H1 (cell line): ENCODE data around the gene ADGRD2. TPM values are rescaled to one million over a fixed set of nuclear protein-coding genes. Genes with fewer than 3 reads are reported as not detected.

Source experiments
- CBX8 ChIP-seq: fragments of 300-800, 300-1000 bp; sonication (generic); IDR thresholded peaks from 2 replicates; pipeline ENCODE4 v1.7.1; 2016; ENCODE audit warnings: low read depth, low read length, borderline replicate concordance
- CEBPB ChIP-seq: IDR thresholded peaks from 2 replicates; pipeline ENCODE4 v1.6.1; 2012; ENCODE audit warnings: low read depth, low read length
- CREB1 ChIP-seq: IDR thresholded peaks from 2 replicates; pipeline ENCODE4 v1.6.1; 2012; ENCODE audit warnings: inconsistent platforms
- JUN ChIP-seq: IDR thresholded peaks from 2 replicates; pipeline ENCODE4 v1.6.1; 2011; ENCODE audit warnings: low read depth, mild to moderate bottlenecking, improper control_type of control experiment, low read length
- KDM5A ChIP-seq: fragments of 200-600 bp; IDR thresholded peaks from 2 replicates; pipeline ENCODE4 v1.7.1; 2012; ENCODE audit warnings: mild to moderate bottlenecking, low read length, inconsistent platforms, mixed read lengths
- RBBP5 ChIP-seq: IDR thresholded peaks from 2 replicates; pipeline ENCODE4 v1.7.1; 2012; ENCODE audit warnings: low read depth, mild to moderate bottlenecking, inconsistent platforms, low read length, moderate library complexity, borderline replicate concordance
- SAP30 ChIP-seq: fragments of 300-600 bp; sonication (generic); IDR thresholded peaks from 2 replicates; pipeline ENCODE4 v1.7.1; 2012; ENCODE audit warnings: low read length, moderate library complexity, mild to moderate bottlenecking, inconsistent platforms; ENCODE audit not compliant: insufficient read depth, insufficient replicate concordance
- TAF1 ChIP-seq: IDR thresholded peaks from 2 replicates; pipeline ENCODE4 v1.6.1; 2011; ENCODE audit warnings: mild to moderate bottlenecking, low read depth, low read length
- polyA plus RNA-seq, 7 experiments: library from polyadenylated mRNA; depleted of rRNA in 3 of 7; stranded (reverse) in 5 of 7; unstranded in 2 of 7; fragments of >200 nt in 5 of 7; fragments of 200-250 nt in 2 of 7; gene quantifications; 1 replicate in 5 of 7; 2 replicates in 1 of 7; 4 replicates in 1 of 7; pipeline versions ENCODE4 v1.2.1 to v1.2.3, GENCODE V29; 2011 to 2013; ENCODE audit warnings: missing spikeins in 2 of 7, mixed read lengths in 2 of 7
- total RNA-seq: library from RNA; stranded (reverse); fragmentation: NEBNext Ultra II Directional; extraction: Animal tissue kit (Norgen Biotek cat#: 25700); gene quantifications from 2 replicates; pipeline ENCODE4 v1.2.1, GENCODE V29; 2021
- TF ChIP-seq, protein P1 (sequence below): IDR thresholded peaks from 2 replicates; pipeline ENCODE4 v1.6.1; 2012; ENCODE audit warnings: inconsistent platforms
- TF ChIP-seq, protein P2 (sequence below), 3 experiments: IDR thresholded peaks; 1 replicate in 2 of 3; 2 replicates in 1 of 3; pipeline versions ENCODE4 v1.5.1 to v1.6.1; 2011; ENCODE audit warnings: low read length in 3 of 3, mild to moderate bottlenecking in 3 of 3, inconsistent platforms in 2 of 3, low read depth in 1 of 3, moderate library complexity in 1 of 3; ENCODE audit not compliant: insufficient read depth in 1 of 3; ENCODE audit errors: control extremely low read depth in 1 of 3

Gene ADGRD2
- total and polyA plus RNA-seq, 2 of the 8 experiments (the other 6 are each of a cell fraction or from before 2014, with no cell fraction given), result 0.41 to 1.4 TPM

DNA sequence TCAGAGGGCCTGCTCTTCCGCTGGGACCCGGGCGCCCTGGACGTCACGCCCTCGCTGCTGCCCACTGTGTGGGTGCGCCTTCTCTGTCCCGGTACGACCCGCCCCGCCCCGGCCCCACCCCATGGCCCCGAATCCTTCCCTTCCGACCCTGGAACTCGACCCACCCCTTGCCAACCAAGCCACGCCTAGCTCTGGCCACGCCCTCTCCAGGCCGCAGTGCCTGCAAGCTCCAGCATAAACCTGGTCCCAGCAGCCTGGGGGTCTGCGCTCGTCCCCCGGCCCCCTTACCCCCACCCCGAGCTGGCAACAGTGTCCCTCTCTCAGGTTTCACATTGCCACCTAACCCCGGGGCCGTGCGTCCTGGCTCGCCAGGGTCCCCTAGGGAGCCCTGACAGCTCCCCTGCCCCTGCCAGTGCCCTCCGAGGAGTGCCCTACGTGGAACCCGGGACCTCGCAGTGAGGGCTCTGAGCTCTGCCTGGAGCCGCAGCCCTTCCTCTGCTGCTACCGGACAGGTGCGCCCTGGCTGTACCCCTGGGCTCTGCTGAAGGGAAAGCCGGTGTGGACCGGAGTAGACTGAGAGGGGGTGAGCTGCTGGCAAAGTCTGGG is 3.4 kb downstream of the ADGRD2 start (continued):
- TF ChIP-seq TAF1, result no peak
- no peak for TF ChIP-seq CEBPB
- no peak for TF ChIP-seq JUN
- no peak for TF ChIP-seq RBBP5
- no peak for TF ChIP-seq SAP30
- TF ChIP-seq, protein P1, sequence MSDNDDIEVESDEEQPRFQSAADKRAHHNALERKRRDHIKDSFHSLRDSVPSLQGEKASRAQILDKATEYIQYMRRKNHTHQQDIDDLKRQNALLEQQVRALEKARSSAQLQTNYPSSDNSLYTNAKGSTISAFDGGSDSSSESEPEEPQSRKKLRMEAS, result no peak
- TF ChIP-seq CREB1, result no peak
- TF ChIP-seq KDM5A, result no peak
- no peak for TF ChIP-seq CBX8
- TF ChIP-seq, protein P2, sequence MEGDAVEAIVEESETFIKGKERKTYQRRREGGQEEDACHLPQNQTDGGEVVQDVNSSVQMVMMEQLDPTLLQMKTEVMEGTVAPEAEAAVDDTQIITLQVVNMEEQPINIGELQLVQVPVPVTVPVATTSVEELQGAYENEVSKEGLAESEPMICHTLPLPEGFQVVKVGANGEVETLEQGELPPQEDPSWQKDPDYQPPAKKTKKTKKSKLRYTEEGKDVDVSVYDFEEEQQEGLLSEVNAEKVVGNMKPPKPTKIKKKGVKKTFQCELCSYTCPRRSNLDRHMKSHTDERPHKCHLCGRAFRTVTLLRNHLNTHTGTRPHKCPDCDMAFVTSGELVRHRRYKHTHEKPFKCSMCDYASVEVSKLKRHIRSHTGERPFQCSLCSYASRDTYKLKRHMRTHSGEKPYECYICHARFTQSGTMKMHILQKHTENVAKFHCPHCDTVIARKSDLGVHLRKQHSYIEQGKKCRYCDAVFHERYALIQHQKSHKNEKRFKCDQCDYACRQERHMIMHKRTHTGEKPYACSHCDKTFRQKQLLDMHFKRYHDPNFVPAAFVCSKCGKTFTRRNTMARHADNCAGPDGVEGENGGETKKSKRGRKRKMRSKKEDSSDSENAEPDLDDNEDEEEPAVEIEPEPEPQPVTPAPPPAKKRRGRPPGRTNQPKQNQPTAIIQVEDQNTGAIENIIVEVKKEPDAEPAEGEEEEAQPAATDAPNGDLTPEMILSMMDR (IDR thresholded peaks at IDR 0.05; ENCODE audit: control extremely low read depth in 1 of 3, insufficient read depth in 1 of 3, low read depth in 1 of 3, low read length in 3 of 3), result no peak
